HL-60 (cell line): ENCODE measurements around the gene FASTK.

Source experiments
- CTCF ChIP-seq: IDR thresholded peaks from one replicate; pipeline ENCODE4 v1.5.1; 2011; ENCODE audit warnings: low read length, control low read depth, inconsistent platforms; ENCODE audit not compliant: insufficient read depth
- POLR2AphosphoS5 ChIP-seq: IDR thresholded peaks from 2 replicates; pipeline ENCODE4 v1.6.1; 2012; ENCODE audit warnings: low read depth
- REST ChIP-seq: IDR thresholded peaks from 2 replicates; pipeline ENCODE4 v1.6.1; 2012; ENCODE audit warnings: low read depth; ENCODE audit not compliant: insufficient replicate concordance

DNA sequence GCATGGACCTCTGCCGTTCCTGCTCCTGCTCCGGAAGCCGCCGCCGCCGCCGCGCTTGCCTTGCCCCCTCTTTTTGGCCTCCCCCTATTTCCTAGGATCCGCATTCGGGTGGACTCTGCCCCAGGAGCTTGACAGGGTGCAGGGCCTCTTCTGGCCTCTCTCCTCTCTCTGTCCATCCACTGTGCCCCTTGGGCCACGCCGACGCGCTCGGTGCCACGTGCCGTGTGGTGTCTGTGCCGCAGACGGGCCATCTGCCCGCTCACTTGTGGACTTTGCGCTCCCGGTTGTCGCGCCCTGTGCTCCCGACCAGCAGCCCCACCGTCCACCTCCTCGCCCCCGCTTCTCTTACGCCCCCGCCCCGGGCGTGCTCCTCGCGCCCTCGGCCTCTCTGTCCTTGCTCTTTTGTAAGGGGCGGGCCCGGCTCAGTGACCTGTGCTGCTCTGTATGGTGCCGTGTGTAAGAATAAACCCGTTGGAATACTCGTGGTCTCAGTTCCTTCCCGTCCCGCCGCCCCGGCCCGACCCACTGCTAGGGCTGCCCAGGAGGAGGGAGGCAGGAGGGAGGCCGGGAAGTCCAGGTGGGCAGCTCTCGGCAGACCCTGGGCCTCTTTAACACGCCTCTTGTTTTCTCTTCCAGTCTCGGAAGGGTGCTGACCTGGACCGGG is 42.7 kb upstream of the FASTK start:
- TF ChIP-seq CTCF: no peak
- no peak for TF ChIP-seq POLR2AphosphoS5
- no peak for TF ChIP-seq REST
